ENCODE data around the gene CAMSAP3.
A peak's percentile ranks its signal among the peaks of the same experiment; 100 is the strongest.

DNA sequence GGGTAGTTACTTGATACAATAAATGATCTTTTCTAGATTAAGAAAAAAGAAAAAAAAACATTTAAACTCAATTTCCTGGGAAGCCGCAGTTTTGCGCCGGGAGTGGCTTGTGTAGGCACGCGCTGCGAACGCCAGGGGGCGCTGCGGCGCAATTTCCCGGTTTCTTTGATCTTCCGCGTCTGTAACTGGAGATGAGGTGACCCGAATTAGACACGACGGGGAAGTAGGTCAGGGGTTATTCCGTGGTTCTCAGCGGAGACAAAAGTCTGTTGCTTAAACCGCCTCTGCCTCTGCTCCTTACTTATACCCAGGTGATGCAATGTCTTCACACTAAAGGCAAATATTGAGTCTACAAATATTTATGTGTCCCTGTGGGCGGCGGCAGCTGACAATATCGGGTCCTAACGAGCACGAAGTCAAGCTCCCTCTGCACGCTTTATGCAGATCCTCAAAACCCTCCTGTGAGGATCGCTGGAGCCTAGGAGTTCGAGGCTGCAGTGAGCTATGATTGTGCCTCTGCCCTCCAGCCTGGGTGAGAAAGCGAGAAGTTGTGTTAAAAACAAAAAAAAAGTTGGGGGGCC lies 56.5 kb downstream of the CAMSAP3 start:
- TF ChIP-seq CTCF (IDR thresholded peaks at IDR 0.05 in 8 of 11, conservative IDR thresholded peaks at IDR 0.05 in 3 of 11), result peak; percentile 96 to 100 (median 99)
- peak; percentile 59 to 77 (median 75) for TF ChIP-seq POLR2AphosphoS5 (IDR thresholded peaks at IDR 0.05)
- no peak for TF ChIP-seq POLR2A (IDR thresholded peaks at IDR 0.05)

Data from spleen (tissue), 7 donors.